Activated CD4-positive, alpha-beta T cell treated with anti-CD3 and anti-CD28 coated beads, Interleukin-10, Interleukin-2, amounts not matched to agents 100 ng/mL and 50 ng/mL, durations not matched to agents 16 hours and 8 hours (primary cell): Measurements from ENCODE around the gene MED14.
A peak's percentile ranks its signal among the peaks of the same experiment; 100 is the strongest.

ENCODE experiments used
- DNase-seq: peaks from one replicate; pipeline ENCODE4 v3.0.0-alpha.2; 2020

MED14 gene

GRCh38 chrX:40729598-40730584 is 5.5 kb downstream of the MED14 start:
- DNase-seq, result no peak

GRCh38 chrX:40727581-40728252 is 7.6 kb downstream of the MED14 start:
- DNase-seq, result no peak

GRCh38 chrX:40727093-40727492 is 8.2 kb downstream of the MED14 start:
- no peak for DNase-seq

- no peak for DNase-seq
Observed at GRCh38 chrX:40722930-40723329, 12.4 kb downstream of the MED14 start.

- DNase-seq, result no peak
Observed at GRCh38 chrX:40721489-40722106, 13.7 kb downstream of the MED14 start.

- no peak for DNase-seq
Observed at GRCh38 chrX:40720792-40721191, 14.6 kb downstream of the MED14 start.

- no peak for DNase-seq
Observed at GRCh38 chrX:40720339-40720738, 15.0 kb downstream of the MED14 start.

- no peak for DNase-seq
Observed at GRCh38 chrX:40719731-40720130, 15.6 kb downstream of the MED14 start.

GRCh38 chrX:40719218-40719617 is 16.1 kb downstream of the MED14 start:
- no peak for DNase-seq

- DNase-seq, result no peak
Observed at GRCh38 chrX:40709395-40709794, 25.9 kb downstream of the MED14 start.

- DNase-seq, result no peak
Observed at GRCh38 chrX:40705658-40706312, 29.6 kb downstream of the MED14 start.

GRCh38 chrX:40700640-40701342 is 34.6 kb downstream of the MED14 start:
- no peak for DNase-seq

GRCh38 chrX:40698851-40699250 is 36.5 kb downstream of the MED14 start:
- no peak for DNase-seq

GRCh38 chrX:40694802-40695201 is 40.5 kb downstream of the MED14 start:
- no peak for DNase-seq

GRCh38 chrX:40688929-40689328 is 46.4 kb downstream of the MED14 start:
- DNase-seq, result no peak

GRCh38 chrX:40687169-40687568 is 48.2 kb downstream of the MED14 start:
- DNase-seq, result no peak

GRCh38 chrX:40685362-40685918 is 49.9 kb downstream of the MED14 start:
- DNase-seq, result no peak

GRCh38 chrX:40684092-40684491 is 51.2 kb downstream of the MED14 start:
- DNase-seq, result no peak

GRCh38 chrX:40683245-40683644 is 52.1 kb downstream of the MED14 start:
- DNase-seq, result peak; percentile 4

GRCh38 chrX:40671126-40671525 is 64.2 kb downstream of the MED14 start:
- DNase-seq, result no peak

GRCh38 chrX:40663880-40664630 is 71.3 kb downstream of the MED14 start:
- DNase-seq, result no peak
